ENCODE results near the gene NAPEPLD.

Gene NAPEPLD

GRCh38 chr7:103083210-103083609 lies 65.7 kb downstream of the NAPEPLD start:
- H3K79me2 ChIP-seq (ENCODE audit: control insufficient read depth, insufficient read depth, low read length, poor library complexity) = no peaks in the 10 kb centered on the region
- H3K4ac ChIP-seq (ENCODE audit: low read depth, low read length) = no peak overlapping the region
- no peak overlapping the region for H2AK5ac ChIP-seq (ENCODE audit: low read length)
- H3K4me2 ChIP-seq (ENCODE audit: low read length) = no peak overlapping the region
- no peak overlapping the region for H2BK120ac ChIP-seq (ENCODE audit: insufficient read depth, low read length, poor library complexity)
- H2BK12ac ChIP-seq (ENCODE audit: low read length) = no peak overlapping the region
- no CpG with 5 or more reads among the region's 3 CpGs for WGBS (ENCODE audit: extremely low coverage, insufficient coverage, insufficient read length)
- H4K12ac ChIP-seq (ENCODE audit: low read depth, low read length) = no peak overlapping the region
- no peaks in the 10 kb centered on the region for H3K27me3 ChIP-seq (ENCODE audit: insufficient read depth, low read length)
- H3K9me3 ChIP-seq (ENCODE audit: insufficient read depth, low read depth, low read length) = no peaks in the 10 kb centered on the region
- no peaks in the 10 kb centered on the region for H3K4me1 ChIP-seq (ENCODE audit: control insufficient read depth in 1 of 2, insufficient read depth in 2 of 2, low read length in 2 of 2)
- H3K27ac ChIP-seq (ENCODE audit: low read depth, low read length) = no peak overlapping the region
- H3K9ac ChIP-seq (ENCODE audit: low read length) = no peak overlapping the region
- H3K36me3 ChIP-seq (ENCODE audit: control insufficient read depth in 1 of 2, insufficient read depth in 2 of 2, low read length in 2 of 2) = peaks cover 2 to 3% of the 10 kb centered on the region in 2 experiments
- no peak overlapping the region for H3K23ac ChIP-seq (ENCODE audit: low read length)
- no peak overlapping the region for H4K8ac ChIP-seq (ENCODE audit: low read depth, low read length)
- no peak overlapping the region for H3K14ac ChIP-seq (ENCODE audit: low read length)
- no peak overlapping the region for H4K91ac ChIP-seq (ENCODE audit: low read depth, low read length)
- H3K4me3 ChIP-seq (ENCODE audit: low read depth, low read length) = no peak overlapping the region
- H3K18ac ChIP-seq (ENCODE audit: low read length) = no peak overlapping the region
- no peak for DNase-seq
- no peaks in the 10 kb centered on the region for H3K79me1 ChIP-seq (ENCODE audit: low read length)
- no peak overlapping the region for H2BK5ac ChIP-seq (ENCODE audit: low read depth, low read length, poor library complexity)
- H2AFZ ChIP-seq (ENCODE audit: insufficient read depth, low read length, poor library complexity) = no peak overlapping the region

GRCh38 chr7:103082497-103082896 lies 66.4 kb downstream of the NAPEPLD start:
- H3K79me1 ChIP-seq (ENCODE audit: low read length) = no peaks in the 10 kb centered on the region
- no peak overlapping the region for H3K18ac ChIP-seq (ENCODE audit: low read length)
- H3K36me3 ChIP-seq (ENCODE audit: control insufficient read depth in 1 of 2, insufficient read depth in 2 of 2, low read length in 2 of 2) = peaks cover 2 to 3% of the 10 kb centered on the region in 2 experiments
- no peak overlapping the region for H2BK5ac ChIP-seq (ENCODE audit: low read depth, low read length, poor library complexity)
- H2BK12ac ChIP-seq (ENCODE audit: low read length) = no peak overlapping the region
- no peak overlapping the region for H3K4me3 ChIP-seq (ENCODE audit: low read depth, low read length)
- no peak overlapping the region for H3K23ac ChIP-seq (ENCODE audit: low read length)
- no CpG with 5 or more reads among the region's 1 CpG for WGBS (ENCODE audit: extremely low coverage, insufficient coverage, insufficient read length)
- no peak overlapping the region for H4K8ac ChIP-seq (ENCODE audit: low read depth, low read length)
- no peak overlapping the region for H3K4ac ChIP-seq (ENCODE audit: low read depth, low read length)
- no peak overlapping the region for H3K9ac ChIP-seq (ENCODE audit: low read length)
- no peaks in the 10 kb centered on the region for H3K9me3 ChIP-seq (ENCODE audit: insufficient read depth, low read depth, low read length)
- H2AK5ac ChIP-seq (ENCODE audit: low read length) = no peak overlapping the region
- no peak overlapping the region for H2AFZ ChIP-seq (ENCODE audit: insufficient read depth, low read length, poor library complexity)
- H3K27ac ChIP-seq (ENCODE audit: low read depth, low read length) = no peak overlapping the region
- no peaks in the 10 kb centered on the region for H3K4me1 ChIP-seq (ENCODE audit: control insufficient read depth in 1 of 2, insufficient read depth in 2 of 2, low read length in 2 of 2)
- no peak overlapping the region for H3K4me2 ChIP-seq (ENCODE audit: low read length)
- no peak for DNase-seq
- H3K27me3 ChIP-seq (ENCODE audit: insufficient read depth, low read length) = no peaks in the 10 kb centered on the region
- no peak overlapping the region for H2BK120ac ChIP-seq (ENCODE audit: insufficient read depth, low read length, poor library complexity)
- no peaks in the 10 kb centered on the region for H3K79me2 ChIP-seq (ENCODE audit: control insufficient read depth, insufficient read depth, low read length, poor library complexity)
- H4K12ac ChIP-seq (ENCODE audit: low read depth, low read length) = no peak overlapping the region
- no peak overlapping the region for H4K91ac ChIP-seq (ENCODE audit: low read depth, low read length)
- H3K14ac ChIP-seq (ENCODE audit: low read length) = no peak overlapping the region

GRCh38 chr7:103080923-103081322 lies 68.0 kb downstream of the NAPEPLD start:
- Histone ChIP-seq H2BK12ac (ENCODE audit: low read length) (no peak overlapping the region), H2BK120ac (ENCODE audit: insufficient read depth, low read length, poor library complexity) (no peak overlapping the region), H2AK5ac (ENCODE audit: low read length) (no peak overlapping the region), H3K14ac (ENCODE audit: low read length) (no peak overlapping the region), H3K4me1 (ENCODE audit: control insufficient read depth in 1 of 2, insufficient read depth in 2 of 2, low read length in 2 of 2) (no peaks in the 10 kb centered on the region), H3K36me3 (ENCODE audit: control insufficient read depth in 1 of 2, insufficient read depth in 2 of 2, low read length in 2 of 2) (peaks cover 2 to 3% of the 10 kb centered on the region in 2 experiments), H3K4me2 (ENCODE audit: low read length) (no peak overlapping the region), H3K23ac (ENCODE audit: low read length) (no peak overlapping the region), H3K79me2 (ENCODE audit: control insufficient read depth, insufficient read depth, low read length, poor library complexity) (no peaks in the 10 kb centered on the region), H4K91ac (ENCODE audit: low read depth, low read length) (no peak overlapping the region), H3K79me1 (ENCODE audit: low read length) (no peaks in the 10 kb centered on the region), H4K8ac (ENCODE audit: low read depth, low read length) (no peak overlapping the region), H2AFZ (ENCODE audit: insufficient read depth, low read length, poor library complexity) (no peak overlapping the region), H3K4ac (ENCODE audit: low read depth, low read length) (no peak overlapping the region), H4K12ac (ENCODE audit: low read depth, low read length) (no peak overlapping the region), H3K9me3 (ENCODE audit: insufficient read depth, low read depth, low read length) (no peaks in the 10 kb centered on the region), H3K27ac (ENCODE audit: low read depth, low read length) (no peak overlapping the region), H3K18ac (ENCODE audit: low read length) (no peak overlapping the region), H3K4me3 (ENCODE audit: low read depth, low read length) (no peak overlapping the region), H3K27me3 (ENCODE audit: insufficient read depth, low read length) (no peaks in the 10 kb centered on the region), H3K9ac (ENCODE audit: low read length) (no peak overlapping the region), H2BK5ac (ENCODE audit: low read depth, low read length, poor library complexity) (no peak overlapping the region)
- no peak for DNase-seq
- WGBS (ENCODE audit: extremely low coverage, insufficient coverage, insufficient read length) = no CpG with 5 or more reads among the region's 2 CpGs

GRCh38 chr7:103079836-103080235 lies 69.1 kb downstream of the NAPEPLD start:
- H3K4me2 ChIP-seq (ENCODE audit: low read length) = no peak overlapping the region
- H3K36me3 ChIP-seq (ENCODE audit: control insufficient read depth in 1 of 2, insufficient read depth in 2 of 2, low read length in 2 of 2) = peaks cover 2% of the 10 kb centered on the region in 2 experiments
- H3K27me3 ChIP-seq (ENCODE audit: insufficient read depth, low read length) = no peaks in the 10 kb centered on the region
- no peak for DNase-seq
- H4K91ac ChIP-seq (ENCODE audit: low read depth, low read length) = no peak overlapping the region
- no peak overlapping the region for H2AFZ ChIP-seq (ENCODE audit: insufficient read depth, low read length, poor library complexity)
- no peak overlapping the region for H3K27ac ChIP-seq (ENCODE audit: low read depth, low read length)
- no peak overlapping the region for H3K4me3 ChIP-seq (ENCODE audit: low read depth, low read length)
- no peak overlapping the region for H3K14ac ChIP-seq (ENCODE audit: low read length)
- WGBS (ENCODE audit: extremely low coverage, insufficient coverage, insufficient read length) = no CpG with 5 or more reads among the region's 3 CpGs
- H3K79me1 ChIP-seq (ENCODE audit: low read length) = peaks cover 3% of the 10 kb centered on the region
- H3K23ac ChIP-seq (ENCODE audit: low read length) = no peak overlapping the region
- no peak overlapping the region for H3K9ac ChIP-seq (ENCODE audit: low read length)
- H3K4ac ChIP-seq (ENCODE audit: low read depth, low read length) = no peak overlapping the region
- no peak overlapping the region for H3K18ac ChIP-seq (ENCODE audit: low read length)
- peaks cover 3% of the 10 kb centered on the region for H3K79me2 ChIP-seq (ENCODE audit: control insufficient read depth, insufficient read depth, low read length, poor library complexity)
- H2BK12ac ChIP-seq (ENCODE audit: low read length) = no peak overlapping the region
- no peak overlapping the region for H4K8ac ChIP-seq (ENCODE audit: low read depth, low read length)
- H2BK5ac ChIP-seq (ENCODE audit: low read depth, low read length, poor library complexity) = no peak overlapping the region
- no peak overlapping the region for H2AK5ac ChIP-seq (ENCODE audit: low read length)
- no peaks in the 10 kb centered on the region for H3K4me1 ChIP-seq (ENCODE audit: control insufficient read depth in 1 of 2, insufficient read depth in 2 of 2, low read length in 2 of 2)
- no peak overlapping the region for H2BK120ac ChIP-seq (ENCODE audit: insufficient read depth, low read length, poor library complexity)
- no peaks in the 10 kb centered on the region for H3K9me3 ChIP-seq (ENCODE audit: insufficient read depth, low read depth, low read length)
- no peak overlapping the region for H4K12ac ChIP-seq (ENCODE audit: low read depth, low read length)

Measured in trophoblast cell (in vitro differentiated cells and primary cell).